ENCODE results near the gene FAM181A. TPM values are rescaled to one million over a fixed set of nuclear protein-coding genes. Genes with fewer than 3 reads are reported as not detected.

The FAM181A gene
- total and polyA plus RNA-seq, 12 donors, result not detected

DNA sequence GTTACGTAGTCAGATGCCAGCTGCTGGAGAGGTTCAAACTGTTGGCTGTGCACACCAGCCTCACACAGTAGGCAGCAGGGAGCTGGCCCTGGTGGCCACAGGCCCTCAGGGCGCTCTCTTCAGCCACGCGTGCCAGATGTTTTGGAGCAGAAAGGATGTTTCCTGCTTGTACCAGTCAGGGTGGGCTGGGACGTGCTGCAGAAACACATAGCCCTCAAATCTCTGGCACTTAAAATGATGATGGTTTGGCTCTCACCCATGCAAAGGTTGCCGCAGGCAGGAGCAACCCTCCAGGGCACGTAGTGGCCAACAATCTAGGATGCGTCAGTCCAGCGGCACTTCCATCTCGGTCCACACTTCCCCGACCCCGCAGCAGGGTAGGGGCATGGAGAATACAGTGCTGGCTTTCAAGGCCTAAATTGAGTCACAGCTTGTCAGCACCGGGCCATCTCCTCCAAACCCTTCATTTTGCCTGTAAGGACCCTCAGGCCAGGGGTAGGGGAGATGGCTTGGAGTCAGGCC is 1.7 kb upstream of the FAM181A start:
- no peak for TF ChIP-seq CTCF (IDR thresholded peaks at IDR 0.05)

DNA sequence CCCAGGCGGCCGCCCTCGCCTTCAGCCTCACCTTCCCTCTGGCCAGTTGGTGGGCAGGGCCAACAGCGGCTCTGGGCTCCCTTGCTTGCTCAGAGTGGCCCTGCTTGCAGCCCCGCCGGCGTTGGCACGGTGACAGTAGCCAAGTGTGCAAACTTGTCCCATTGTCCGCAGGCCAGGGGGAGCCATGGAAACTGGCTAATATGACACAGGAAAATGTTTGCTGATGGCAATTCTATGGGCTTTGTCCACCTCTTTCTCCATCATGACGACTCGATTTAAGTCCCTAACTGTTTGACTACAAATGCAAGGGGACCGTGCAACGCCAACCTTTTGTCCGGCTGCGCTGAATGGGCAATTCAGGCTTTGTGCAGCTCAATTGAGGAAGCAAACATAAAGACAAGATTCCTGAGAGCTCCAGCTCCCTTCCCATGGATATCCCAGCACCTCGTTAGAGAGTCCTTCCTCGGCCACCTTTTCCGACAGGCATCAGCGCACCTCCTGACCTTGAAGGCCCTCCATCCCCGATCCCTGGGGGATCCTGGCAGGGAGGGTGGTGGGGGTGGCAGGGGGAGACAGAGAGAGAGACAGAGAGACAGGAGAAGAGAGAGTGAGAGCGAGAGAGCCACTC is 785 bp upstream of the FAM181A start:
- Histone ChIP-seq H3K36me3 (peaks cover 0 to 9% (median 0%) of the 10 kb centered on the region in 9 donors), H3K27ac (no peak overlapping the region), H3K9me3 (no peaks in the 10 kb centered on the region), H3K27me3 (no peaks in the 10 kb centered on the region), H3K4me3 (no peak overlapping the region), H3K4me1 (no peaks in the 10 kb centered on the region)
- no peak for DNase-seq
- 87 to 88% methylated on average over 21 of the region's 21 CpGs for WGBS, 2 donors
- no peak for TF ChIP-seq CTCF (IDR thresholded peaks at IDR 0.05)
- intact Hi-C loops (cut with DNase I), result no loop called here
- ATAC-seq, result no peak

More for the DNA sequence above, 1.7 kb upstream of the FAM181A start:
- Histone ChIP-seq H3K9me3 (no peaks in the 10 kb centered on the region), H3K27ac (no peak overlapping the region), H3K27me3 (no peaks in the 10 kb centered on the region), H3K4me3 (no peak overlapping the region), H3K4me1 (no peaks in the 10 kb centered on the region), H3K36me3 (peaks cover 0 to 3% (median 0%) of the 10 kb centered on the region in 9 donors)
- intact Hi-C loops (cut with DNase I), result no loop called here
- ATAC-seq (no peak), DNase-seq (no peak)
- WGBS, 2 donors, result 86 to 89% methylated on average over 13 of the region's 13 CpGs

- 57 to 62% methylated on average over 6 of the region's 6 CpGs for WGBS, 2 donors
- H3K27me3 ChIP-seq, result no peaks in the 10 kb centered on the region
- DNase-seq (no peak), ATAC-seq (peak in 1 of 8 donors; percentile 6)
- intact Hi-C loops (cut with DNase I), result no loop called here
- no peaks in the 10 kb centered on the region for H3K4me1 ChIP-seq
- H3K27ac ChIP-seq, result no peak overlapping the region
- no peak overlapping the region for H3K4me3 ChIP-seq
- TF ChIP-seq CTCF (IDR thresholded peaks at IDR 0.05), result no peak
- peaks cover 0 to 17% (median 0%) of the 10 kb centered on the region in 9 donors for H3K36me3 ChIP-seq
- no peaks in the 10 kb centered on the region for H3K9me3 ChIP-seq
Observed at GRCh38 chr14:93927800-93928145, 629 bp downstream of the FAM181A start.

DNA sequence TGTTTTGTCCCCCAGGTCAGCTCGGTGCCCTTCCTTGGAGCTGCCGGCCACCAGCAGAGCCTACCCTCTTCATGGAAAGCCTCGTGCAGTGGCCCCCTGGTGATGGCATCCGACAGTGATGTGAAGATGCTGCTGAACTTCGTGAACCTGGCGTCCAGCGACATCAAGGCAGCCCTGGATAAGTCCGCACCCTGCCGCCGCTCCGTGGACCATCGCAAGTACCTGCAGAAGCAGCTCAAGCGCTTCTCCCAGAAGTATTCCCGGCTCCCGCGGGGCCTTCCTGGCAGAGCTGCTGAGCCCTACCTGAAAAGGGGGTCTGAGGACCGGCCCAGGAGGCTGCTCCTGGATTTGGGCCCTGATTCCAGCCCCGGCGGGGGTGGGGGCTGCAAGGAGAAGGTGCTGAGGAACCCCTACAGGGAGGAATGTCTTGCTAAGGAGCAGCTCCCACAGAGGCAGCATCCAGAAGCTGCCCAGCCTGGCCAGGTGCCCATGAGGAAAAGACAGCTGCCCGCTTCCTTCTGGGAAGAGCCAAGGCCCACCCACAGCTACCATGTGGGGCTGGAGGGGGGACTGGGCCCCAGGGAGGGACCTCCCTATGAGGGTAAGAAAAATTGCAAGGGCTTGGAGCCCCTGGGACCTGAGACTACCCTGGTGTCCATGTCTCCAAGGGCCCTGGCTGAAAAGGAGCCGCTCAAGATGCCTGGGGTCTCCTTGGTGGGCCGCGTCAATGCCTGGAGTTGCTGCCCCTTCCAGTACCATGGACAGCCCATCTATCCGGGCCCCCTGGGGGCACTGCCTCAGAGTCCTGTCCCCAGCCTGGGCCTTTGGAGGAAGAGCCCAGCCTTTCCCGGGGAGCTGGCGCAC is 1.3 kb downstream of the FAM181A start:
- no peaks in the 10 kb centered on the region for H3K9me3 ChIP-seq
- intact Hi-C loops (cut with DNase I), result no loop called here
- H3K27ac ChIP-seq, result no peak overlapping the region
- no peaks in the 10 kb centered on the region for H3K27me3 ChIP-seq
- no peaks in the 10 kb centered on the region for H3K4me1 ChIP-seq
- DNase-seq (no peak), ATAC-seq (peak in 1 of 8 donors; percentile 1)
- no peak overlapping the region for H3K4me3 ChIP-seq
- peaks cover 0 to 24% (median 0%) of the 10 kb centered on the region in 9 donors for H3K36me3 ChIP-seq
- TF ChIP-seq CTCF (IDR thresholded peaks at IDR 0.05), result no peak
- 87 to 88% methylated on average over 26 of the region's 26 CpGs for WGBS, 2 donors

Data from heart right ventricle (tissue), 16 donors.